K562 (cell line): ENCODE measurements around the gene IL34. TPM values are rescaled to one million over a fixed set of nuclear protein-coding genes. Genes with fewer than 3 reads are reported as not detected.

ENCODE experiments used
- ATAC-seq: fragments of 200-7000 bp; cut with Tn5 transposase; 3 replicates; pipeline ENCODE4 v1.9.1; 2020; ENCODE audit warnings: moderate library complexity
- BruUV-seq: library from RNA; stranded (reverse); fragments of 400-500 nt; replicated peaks from 2 replicates; lab custom pipeline; 2021; lab: Mats Ljungman, UMichigan
- CTCF ChIA-PET: fragments of 300-600 bp; formaldehyde crosslinking; extraction: SDS; loops from one replicate; lab custom pipeline; 2021; ENCODE audit warnings: low intra/inter-chr PET ratio; lab: Yijun Ruan, JAX
- POLR2A ChIA-PET: fragments of 300-600, 350-650 bp; sonication (Branson Sonifier 250); formaldehyde crosslinking; extraction: SDS; loops from one replicate; lab custom pipeline; 2021; ENCODE audit warnings: antibody characterized with exemption, inconsistent platforms; lab: Yijun Ruan, JAX
- DNase-seq, 4 experiments: peaks; one replicate each; pipeline versions ENCODE4 v3.0.0 to v3.0.0-alpha.2; 2011 to 2018; ENCODE audit warnings: low spot score in 3 of 4, mixed read lengths in 3 of 4; ENCODE audit errors: extremely low read depth in 1 of 4
- FAIRE-seq: peaks from 2 replicates; lab custom pipeline; 2011; peaks lifted over from hg19 to GRCh38; lab: Jason Lieb, UNC
- H2AFZ ChIP-seq: 2 replicates; pipeline ENCODE4 v1.6.0; 2011; ENCODE audit warnings: low read depth, low read length, control low read depth, inconsistent platforms
- H3K27ac ChIP-seq: fragments of 200-600 bp; 3 replicates; pipeline ENCODE4 v1.8.0; 2011; ENCODE audit warnings: low read depth, mild to moderate bottlenecking, control low read depth, inconsistent platforms, low read length, moderate library complexity, mixed read lengths; ENCODE audit errors: extremely low read depth
- H3K27me3 ChIP-seq, 2 experiments: fragments of 300-600 bp in 1 of 2; 2 replicates in 1 of 2; 3 replicates in 1 of 2; pipeline versions ENCODE4 v1.6.0 to v1.8.0; 2011; ENCODE audit warnings: inconsistent platforms in 2 of 2, low read length in 2 of 2, mild to moderate bottlenecking in 1 of 2, mixed read lengths in 1 of 2, moderate library complexity in 1 of 2; ENCODE audit not compliant: control insufficient read depth in 2 of 2, insufficient read depth in 2 of 2
- H3K36me3 ChIP-seq: fragments of 300-600 bp; 3 replicates; pipeline ENCODE4 v1.8.0; 2011; ENCODE audit warnings: mild to moderate bottlenecking, low read length, inconsistent platforms; ENCODE audit not compliant: control insufficient read depth, insufficient read depth
- H3K4me1 ChIP-seq, 2 experiments: fragments of 200-600 bp in 1 of 2; replicated peaks in 1 of 2; 2 replicates in 1 of 2; 3 replicates in 1 of 2; pipeline versions ENCODE4 v1.5.1 to v1.8.0; 2011; ENCODE audit warnings: inconsistent platforms in 2 of 2, low read length in 2 of 2, mild to moderate bottlenecking in 1 of 2, mixed read lengths in 1 of 2, moderate library complexity in 1 of 2; ENCODE audit not compliant: control insufficient read depth in 2 of 2, insufficient read depth in 2 of 2
- H3K4me2 ChIP-seq: 2 replicates; pipeline ENCODE4 v1.6.1; 2011; ENCODE audit warnings: low read length, control low read depth, inconsistent platforms, mixed read lengths; ENCODE audit not compliant: insufficient read depth
- H3K4me3 ChIP-seq: fragments of 200-600 bp; sonication (generic), shearing (Covaris generic); 2 replicates; pipeline ENCODE4 v1.5.1; 2016; ENCODE audit warnings: control low read depth, inconsistent platforms
- H3K79me2 ChIP-seq: fragments of 200-600 bp; 3 replicates; pipeline ENCODE4 v1.8.0; 2011; ENCODE audit warnings: low read length, inconsistent platforms; ENCODE audit not compliant: control insufficient read depth, insufficient read depth
- H3K9ac ChIP-seq, 2 experiments: 2 replicates each; pipeline versions ENCODE4 v1.6.0 to v1.6.1; 2011; ENCODE audit warnings: low read depth in 2 of 2, low read length in 2 of 2, control low read depth in 1 of 2, inconsistent platforms in 1 of 2, mild to moderate bottlenecking in 1 of 2, mixed read lengths in 1 of 2; ENCODE audit not compliant: insufficient read depth in 1 of 2
- H3K9me1 ChIP-seq: one replicate; pipeline ENCODE4 v1.6.0; 2011; ENCODE audit warnings: inconsistent platforms, mild to moderate bottlenecking, low read length, moderate library complexity; ENCODE audit not compliant: control insufficient read depth, insufficient read depth
- H3K9me3 ChIP-seq: replicated peaks from 2 replicates; pipeline ENCODE4 v1.5.1; 2011; ENCODE audit warnings: low read depth, low read length, inconsistent platforms; ENCODE audit not compliant: control insufficient read depth, insufficient read depth
- H4K20me1 ChIP-seq: replicated peaks from 2 replicates; pipeline ENCODE4 v1.6.1; 2011; ENCODE audit warnings: low read length, inconsistent platforms, mixed read lengths; ENCODE audit not compliant: control insufficient read depth, insufficient read depth
- ATF7 ChIP-seq: fragments of 450-650 bp; IDR thresholded peaks from 2 replicates; pipeline ENCODE4 v1.7.1; 2014; ENCODE audit warnings: mild to moderate bottlenecking, moderate library complexity
- BCLAF1 ChIP-seq, 2 experiments: fragments of 450-650 bp in 1 of 2; IDR thresholded peaks; 2 replicates each; pipeline ENCODE4 v1.6.1; 2011 to 2017; ENCODE audit warnings: low read depth in 2 of 2, antibody characterized with exemption in 1 of 2, borderline replicate concordance in 1 of 2, low read length in 1 of 2, mild to moderate bottlenecking in 1 of 2, mixed read lengths in 1 of 2; ENCODE audit not compliant: control insufficient read depth in 1 of 2
- CSDE1 ChIP-seq, 2 experiments: fragments of 450-650 bp; IDR thresholded peaks; 2 replicates each; pipeline ENCODE4 v1.6.1; 2016; ENCODE audit warnings: mild to moderate bottlenecking in 1 of 2
- CXXC5 ChIP-seq: fragments of 250-450 bp; sonication (Bioruptor Pico); IDR thresholded peaks from 2 replicates; pipeline ENCODE4 v1.8.0; 2022; ENCODE audit warnings: inconsistent platforms, mild to moderate bottlenecking, moderate library complexity
- E2F6 ChIP-seq, 2 experiments: IDR thresholded peaks; 2 replicates each; pipeline ENCODE4 v1.6.1; 2011; ENCODE audit warnings: borderline replicate concordance in 1 of 2, control low read depth in 1 of 2, low read depth in 1 of 2, low read length in 1 of 2, mild to moderate bottlenecking in 1 of 2, mixed read lengths in 1 of 2, moderate library complexity in 1 of 2; ENCODE audit not compliant: insufficient read depth in 1 of 2, insufficient read length in 1 of 2, poor library complexity in 1 of 2, severe bottlenecking in 1 of 2; ENCODE audit errors: extremely low read depth in 1 of 2
- GABPA ChIP-seq: fragments of 200-800 bp; sonication (Bioruptor generic); conservative IDR thresholded peaks from 2 replicates; pipeline ENCODE4 v1.6.1; 2016; ENCODE audit warnings: low read depth, missing genetic modification characterization, missing compliant biosample characterization
- GATAD2A ChIP-seq: fragments of 450-650 bp; IDR thresholded peaks from 2 replicates; pipeline ENCODE4 v1.6.1; 2017
- HDAC6 ChIP-seq: IDR thresholded peaks from 2 replicates; pipeline ENCODE4 v1.6.1; 2012; ENCODE audit warnings: low read depth, mild to moderate bottlenecking, control low read depth, inconsistent platforms, low read length, moderate library complexity
- HIVEP1 ChIP-seq: fragments of 250-450 bp; sonication (Bioruptor Pico); IDR thresholded peaks from 2 replicates; pipeline ENCODE4 v1.4.0; 2020; ENCODE audit warnings: mild to moderate bottlenecking
- NFE2L1 ChIP-seq: fragments of 450-650 bp; IDR thresholded peaks from 2 replicates; pipeline ENCODE4 v1.6.1; 2016; ENCODE audit warnings: missing genetic modification characterization, low read depth, mild to moderate bottlenecking, missing compliant biosample characterization, moderate library complexity, borderline replicate concordance
- NFXL1 ChIP-seq: fragments of 450-650 bp; formaldehyde crosslinking; IDR thresholded peaks from 2 replicates; pipeline ENCODE4 v1.4.0; 2021; ENCODE audit warnings: mild to moderate bottlenecking
- NONO ChIP-seq, 2 experiments: fragments of 200-400 bp in 1 of 2; fragments of 450-650 bp in 1 of 2; formaldehyde crosslinking in 1 of 2; IDR thresholded peaks; 2 replicates each; pipeline ENCODE4 v1.6.1; 2017; ENCODE audit warnings: low read depth in 2 of 2, mild to moderate bottlenecking in 2 of 2, moderate library complexity in 2 of 2, low read length in 1 of 2
- SREBF2 ChIP-seq: sonication (generic); formaldehyde crosslinking; IDR thresholded peaks from 2 replicates; pipeline ENCODE4 v1.4.0; 2020; ENCODE audit warnings: mild to moderate bottlenecking, missing genetic modification reagents
- TEAD4 ChIP-seq, 2 experiments: sonication (generic) in 1 of 2; formaldehyde crosslinking in 1 of 2; IDR thresholded peaks; 2 replicates each; pipeline versions ENCODE4 v1.6.1 to v1.8.0; 2012 to 2022; ENCODE audit warnings: borderline replicate concordance in 1 of 2, inconsistent platforms in 1 of 2, low read length in 1 of 2, mild to moderate bottlenecking in 1 of 2, missing genetic modification reagents in 1 of 2
- ZNF174 ChIP-seq: fragments of 250-450 bp; sonication (Bioruptor Pico); IDR thresholded peaks from 2 replicates; pipeline ENCODE4 v1.4.0; 2020; ENCODE audit warnings: mild to moderate bottlenecking
- WGBS: fragments of 100-300 bp; shearing (Covaris generic); methylation state at CpG from one replicate; pipeline ENCODE4 v1.1.6; 2016; ENCODE audit warnings: low coverage, mixed read lengths; ENCODE audit not compliant: insufficient coverage; ENCODE audit errors: missing lambda C conversion rate; 5-methylcytosine and 5-hydroxymethylcytosine counted together
- in situ Hi-C: fragments of 300-500 bp; cut with MboI; formaldehyde crosslinking; loops from 4 replicates; pipeline ENCODE4 v1.15.0; 2018; ENCODE audit warnings: inconsistent platforms, mixed read lengths
- intact Hi-C: fragments of 100-400 bp; cut with micrococcal nuclease; formaldehyde crosslinking; loops from 2 replicates; pipeline ENCODE4 v1.14.2; 2022
- polyA plus RNA-seq, 8 experiments: library from polyadenylated mRNA; depleted of rRNA in 4 of 8; stranded (reverse) in 5 of 8; unstranded in 3 of 8; fragments of >200 nt; fragmentation: Nextera tagmentation in 2 of 8; fragmentation: Illumina TruSeq in 1 of 8; extraction: Ambion mirVana in 2 of 8; extraction: Trizol in 1 of 8; gene quantifications; 2 replicates each; pipeline versions ENCODE4 v1.2.1 to v1.2.3, GENCODE V29; 2011 to 2014; ENCODE audit warnings: inconsistent platforms in 1 of 8, missing spikeins in 1 of 8
- total RNA-seq, 7 experiments: library from RNA; depleted of rRNA in 6 of 7; stranded (reverse); fragments of >200 nt in 6 of 7; fragmentation: Illumina TruSeq in 2 of 7; extraction: Trizol in 2 of 7; gene quantifications; 2 replicates each; pipeline versions ENCODE4 v1.2.1 to v1.2.3, GENCODE V29; 2011 to 2021; ENCODE audit warnings: low replicate concordance in 1 of 7

Gene IL34
- total and polyA plus RNA-seq, 9 of the 15 experiments (the other 6 are each of a cell fraction or from before 2014, with no cell fraction given), result 0.07 to 0.18 (median 0.10) TPM; not detected in 6

- TF ChIP-seq ZNF174 (CRISPR knock-in tag) (no peak), GATAD2A (no peak), CXXC5 (CRISPR knock-in tag) (no peak), ATF7 (no peak), GABPA (tag) (no peak), HIVEP1 (CRISPR knock-in tag) (no peak), NFE2L1 (tag) (no peak), SREBF2 (CRISPR knock-in tag) (no peak), HDAC6 (no peak), NFXL1 (CRISPR knock-in tag) (no peak), TEAD4 (IDR thresholded peaks at IDR 0.05; ENCODE audit: low read length) (no peak), TEAD4 (CRISPR knock-in tag; IDR thresholded peaks at IDR 0.05; ENCODE audit: borderline replicate concordance) (no peak)
These were observed 40.2 kb downstream of the IL34 start (continued) for GRCh38 chr16:70686376-70687101.

DNA sequence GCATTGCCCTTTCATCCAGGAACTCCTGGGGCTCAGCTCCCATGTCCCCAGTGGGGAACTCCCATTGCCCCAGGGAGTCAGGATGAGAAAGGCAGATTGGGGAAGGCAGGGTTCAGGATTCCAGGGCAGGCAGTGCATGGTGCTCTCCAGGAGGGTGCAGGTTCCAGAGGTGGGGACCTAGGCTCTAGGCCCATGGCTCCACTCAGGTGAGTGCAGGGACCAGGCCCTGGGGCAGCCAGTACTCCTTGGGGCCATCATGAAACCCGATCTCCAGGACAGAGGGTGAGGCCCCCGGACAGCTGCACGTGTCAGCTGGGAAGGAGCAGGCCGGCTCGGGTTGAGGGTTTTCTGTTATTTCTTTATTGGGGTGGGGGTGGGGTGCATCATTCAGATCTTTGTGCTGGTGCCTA is 40.7 kb downstream of the IL34 start:
- intact Hi-C loops (loop anchor here (5.0 kb wide), 2 partner anchors 50 to 85 kb away; no protein-coding TSS in a partner anchor), in situ Hi-C loops (no loop called here)
- 9% methylated on average over 5 of the region's 5 CpGs for WGBS
- ChIA-PET CTCF (no interaction called here), POLR2A (interaction anchor here (0.6 to 2.2 kb wide), 4 partner anchors 9 to 42 kb away, joined by 3 to 10 read pairs (median 4); no protein-coding TSS in a partner anchor)
- Histone ChIP-seq H3K79me2 (peaks cover 36% of the 10 kb centered on the region), H3K36me3 (peaks cover 23% of the 10 kb centered on the region; the same call in 1 of the 3 replicates), H3K9me3 (no peaks in the 10 kb centered on the region), H3K4me2 (no peak overlapping the region; the same call in 1 of the 2 replicates), H2AFZ (no peak overlapping the region), H4K20me1 (peaks cover 9% of the 10 kb centered on the region; the same call in 1 of the 2 replicates), H3K27me3 (no peaks in the 10 kb centered on the region), H3K9ac (peak overlapping the region in 1 of 2 experiments; percentile 91; a peak in 2 of 4 replicates), H3K9me1 (no peaks in the 10 kb centered on the region), H3K4me1 (peaks cover 15 to 84% of the 10 kb centered on the region in 2 experiments), H3K4me3 (no peak overlapping the region), H3K27ac (no peak overlapping the region)
- DNase-seq, result peak in 2 of 4 experiments; percentile 32 to 44
- FAIRE-seq, result peak; percentile 32
- BruUV-seq, result no TSS peak
- peak; percentile 26 for ATAC-seq
- TF ChIP-seq NONO (IDR thresholded peaks at IDR 0.05; ENCODE audit: low read depth in 2 of 2, low read length in 1 of 2), result no peak
- no peak for TF ChIP-seq BCLAF1 (IDR thresholded peaks at IDR 0.05; ENCODE audit: borderline replicate concordance in 1 of 2, control insufficient read depth in 1 of 2, low read depth in 2 of 2, low read length in 1 of 2)
- peak in 1 of 2 experiments; percentile 23 for TF ChIP-seq E2F6 (IDR thresholded peaks at IDR 0.05; ENCODE audit: borderline replicate concordance in 1 of 2, extremely low read depth in 1 of 2, insufficient read depth in 1 of 2, insufficient read length in 1 of 2, low read depth in 1 of 2, low read length in 1 of 2, poor library complexity in 1 of 2, severe bottlenecking in 1 of 2)
- no peak for TF ChIP-seq CSDE1 (IDR thresholded peaks at IDR 0.05)
